GM19099 (cell line): ENCODE results near the gene NR2E1.

Source experiments
- POLR2A ChIP-seq: IDR thresholded peaks from 3 replicates; pipeline ENCODE4 v1.6.1; 2011; ENCODE audit warnings: low read depth; ENCODE audit not compliant: insufficient read length; ENCODE audit errors: extremely low read depth

The NR2E1 gene

DNA sequence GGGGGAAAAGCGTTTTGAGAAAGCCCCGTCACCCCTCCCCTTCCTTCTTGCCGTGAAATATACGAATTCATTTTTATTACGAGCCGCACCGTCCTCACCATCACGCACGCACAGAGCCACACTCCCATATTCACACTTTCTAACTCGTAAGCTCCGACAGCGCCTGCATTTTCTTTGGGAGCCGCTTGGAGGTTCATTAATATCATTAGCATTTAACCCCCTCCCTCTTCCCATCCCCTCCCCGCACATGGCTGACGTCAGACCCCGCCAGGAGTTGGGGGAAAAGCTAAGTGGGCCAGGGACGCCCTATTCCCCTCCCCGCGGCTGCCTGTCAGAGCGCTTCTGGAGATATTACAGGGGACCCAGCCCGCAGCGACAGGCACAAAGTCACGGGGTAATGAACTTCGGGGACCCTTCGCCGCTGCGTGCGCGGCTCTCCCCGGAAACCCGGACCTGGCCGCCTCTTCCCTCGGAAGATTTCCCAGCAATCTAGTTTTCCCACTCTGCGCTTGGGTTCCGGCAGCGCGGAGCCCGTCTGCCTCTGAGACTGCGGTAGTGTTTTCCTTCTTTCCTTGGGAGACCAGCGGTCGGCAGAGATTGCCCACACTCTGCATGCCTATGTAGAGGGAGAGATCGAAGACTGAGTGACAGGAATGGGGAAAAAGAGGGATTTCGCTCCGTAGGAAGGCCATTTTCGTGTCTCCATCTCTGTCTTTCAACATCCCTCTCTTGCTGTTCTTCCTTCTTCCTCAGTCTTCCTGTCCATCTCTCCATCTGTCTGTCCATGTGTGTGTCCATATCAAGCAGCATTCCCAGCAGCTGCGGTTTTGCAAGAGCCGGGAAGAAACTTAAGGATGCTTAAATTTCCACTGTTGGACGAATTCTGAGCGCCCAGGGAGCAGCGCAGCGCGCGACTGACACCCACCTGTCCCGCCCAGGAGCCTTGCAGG is at the start of gene NR2E1:
Gene NR2E1 (plus strand): TSS at position 309 of the 950 bp plus-strand sequence. CDS start 744 bp downstream, outside the sequence.
- TF ChIP-seq POLR2A = no peak

DNA sequence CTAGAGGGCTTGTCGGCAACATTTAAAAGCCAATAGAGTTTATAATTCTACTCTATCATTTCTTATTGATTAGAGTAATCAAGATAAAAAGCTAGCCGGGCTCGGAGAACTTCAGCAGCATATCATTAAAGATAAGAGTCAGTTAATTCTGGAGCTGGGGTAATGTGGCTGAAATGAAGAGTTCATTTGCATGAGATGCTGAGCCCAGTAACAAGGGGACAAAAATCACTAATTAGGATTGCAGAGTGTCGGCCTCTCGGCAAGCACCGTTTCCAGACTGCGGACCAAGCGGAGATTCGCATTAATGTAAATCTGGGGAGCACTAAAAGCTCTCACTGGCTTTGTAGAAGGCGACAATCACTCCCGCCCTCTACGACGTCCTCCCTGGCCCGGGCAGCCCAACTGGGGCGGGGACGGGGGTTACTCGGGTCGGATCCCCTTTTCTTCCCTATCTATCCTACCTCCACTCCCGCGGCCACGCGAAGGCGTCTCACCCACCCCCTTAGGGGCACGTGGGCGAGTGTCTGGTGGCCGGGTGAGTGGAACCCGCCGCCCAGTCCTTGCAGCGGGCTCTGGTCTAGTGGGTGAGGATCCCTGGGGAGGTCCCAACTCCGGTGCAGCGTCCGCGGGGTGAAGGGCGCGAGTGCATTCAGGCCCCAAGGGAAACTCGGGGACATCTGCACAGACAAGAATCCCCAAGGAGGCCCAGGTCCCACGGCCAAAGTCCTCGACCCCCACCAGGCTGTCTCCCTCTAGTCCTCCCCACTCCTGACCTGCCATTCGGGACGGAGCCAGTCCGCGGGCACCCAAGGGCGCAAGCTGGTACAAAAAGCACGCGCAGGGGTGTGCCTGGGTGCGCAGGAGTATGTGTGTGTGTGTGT is 49.0 kb upstream of the NR2E1 start:
- TF ChIP-seq POLR2A = no peak

DNA sequence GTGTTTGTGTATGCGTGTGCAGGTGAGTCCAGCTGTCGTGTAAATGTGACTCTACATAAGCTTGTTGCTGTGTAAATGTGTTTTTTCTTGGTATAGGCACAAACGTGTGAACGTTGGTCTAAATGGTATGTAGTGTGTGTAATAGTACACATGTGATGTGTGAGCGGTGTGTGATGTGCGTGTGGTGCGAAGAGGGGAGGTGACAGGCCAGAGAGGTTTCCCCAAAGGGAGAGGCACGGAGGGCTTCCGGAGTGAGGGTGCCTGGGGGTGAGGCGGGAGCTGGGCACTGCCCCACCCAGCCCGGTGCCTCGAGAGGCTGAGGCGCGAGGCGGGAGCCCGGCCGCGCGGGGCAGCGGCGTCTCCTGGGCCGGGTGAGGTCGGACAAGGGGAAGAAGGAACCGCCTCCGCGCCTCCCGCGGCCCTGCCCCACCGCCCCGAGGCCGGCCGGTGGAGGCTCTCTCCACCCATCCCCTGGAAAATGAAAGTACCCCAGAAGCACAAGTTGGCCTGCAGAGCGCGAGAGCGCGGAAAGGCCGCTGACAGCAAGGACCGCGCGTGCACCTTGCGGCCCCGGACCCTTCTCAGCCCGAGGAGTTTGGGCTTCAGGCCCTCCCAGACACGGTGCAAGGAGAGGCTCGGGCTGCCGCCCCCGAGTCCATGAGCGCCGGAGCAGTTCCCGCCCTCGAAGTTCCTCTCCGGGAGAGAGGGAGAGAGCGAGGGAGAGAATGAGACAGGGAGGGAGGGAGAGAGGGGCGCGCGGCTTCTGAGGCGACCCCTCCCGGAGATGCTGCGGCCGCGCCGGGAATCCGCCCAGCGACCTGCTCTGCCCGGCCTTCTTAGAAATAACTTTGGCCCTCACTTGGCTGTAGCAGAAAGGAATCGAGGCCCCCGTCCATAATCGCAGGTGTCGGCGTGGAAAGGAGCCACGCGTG is 48.1 kb upstream of the NR2E1 start:
- TF ChIP-seq POLR2A = no peak

- no peak for TF ChIP-seq POLR2A
Measured at GRCh38 chr6:108118359-108118724, 47.5 kb upstream of the NR2E1 start.

DNA sequence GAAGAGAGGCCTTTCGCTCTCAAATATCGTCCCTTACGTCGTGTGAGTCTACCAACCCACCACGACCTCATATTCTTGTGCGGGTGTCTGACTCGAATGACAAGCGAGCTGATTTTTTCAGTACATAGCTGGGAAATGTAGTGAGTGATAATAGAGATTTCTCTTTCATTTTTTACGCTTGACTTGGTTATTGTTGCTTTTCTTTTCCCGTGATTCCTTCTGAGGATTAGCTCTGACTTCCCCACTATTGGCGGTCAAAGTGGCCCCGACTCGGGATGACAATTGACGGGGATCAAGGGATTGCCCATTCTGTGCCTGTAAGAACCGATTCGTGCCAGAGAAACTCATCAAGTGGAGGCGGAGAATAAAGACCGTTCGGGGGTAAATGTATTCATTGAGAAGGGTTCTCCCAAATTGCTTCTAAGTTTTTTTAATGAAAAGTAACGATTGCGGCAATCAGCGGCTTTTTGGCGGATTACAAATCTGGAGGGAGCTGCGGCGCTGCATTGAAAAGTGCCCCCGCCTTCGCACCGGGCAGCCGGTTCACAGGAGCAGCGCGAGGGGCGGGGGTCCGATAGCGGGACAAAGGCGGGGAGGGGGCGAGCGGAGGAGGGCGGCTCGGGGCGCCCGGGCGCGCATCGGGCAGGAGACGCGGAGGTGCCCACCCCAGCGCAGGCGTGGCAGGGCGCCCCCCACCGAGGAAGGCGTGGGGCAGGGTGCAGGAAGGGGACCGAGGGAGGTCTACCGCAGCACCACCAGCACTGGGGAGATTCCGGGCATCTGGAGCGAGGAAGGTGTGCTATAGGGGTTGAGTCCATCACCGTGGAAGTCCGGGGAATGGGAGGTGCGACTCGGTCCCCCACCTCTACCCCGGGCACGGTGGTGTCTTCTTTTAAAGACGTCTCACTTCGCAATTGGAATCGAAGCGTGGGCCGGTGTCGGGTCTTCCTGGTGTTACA is 46.7 kb upstream of the NR2E1 start:
- no peak for TF ChIP-seq POLR2A

DNA sequence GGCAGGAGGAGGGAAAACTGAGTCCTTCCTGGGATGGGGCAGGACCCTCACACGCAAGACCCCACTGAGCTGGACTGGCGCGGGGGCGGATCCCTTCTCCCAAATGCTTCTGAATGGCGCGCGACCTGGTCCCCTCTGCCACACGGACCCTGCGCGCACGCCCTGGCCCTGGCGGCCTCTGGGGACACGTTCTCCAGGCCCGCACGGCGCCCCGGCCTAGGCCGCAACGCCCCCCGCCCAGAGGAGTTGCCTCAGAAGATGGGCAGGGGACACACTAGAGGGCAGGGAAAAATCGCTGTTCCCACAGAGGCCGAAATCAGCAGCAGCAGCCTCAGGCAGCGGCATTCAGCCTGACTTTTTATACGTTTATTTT is 46.1 kb upstream of the NR2E1 start:
- TF ChIP-seq POLR2A = no peak

DNA sequence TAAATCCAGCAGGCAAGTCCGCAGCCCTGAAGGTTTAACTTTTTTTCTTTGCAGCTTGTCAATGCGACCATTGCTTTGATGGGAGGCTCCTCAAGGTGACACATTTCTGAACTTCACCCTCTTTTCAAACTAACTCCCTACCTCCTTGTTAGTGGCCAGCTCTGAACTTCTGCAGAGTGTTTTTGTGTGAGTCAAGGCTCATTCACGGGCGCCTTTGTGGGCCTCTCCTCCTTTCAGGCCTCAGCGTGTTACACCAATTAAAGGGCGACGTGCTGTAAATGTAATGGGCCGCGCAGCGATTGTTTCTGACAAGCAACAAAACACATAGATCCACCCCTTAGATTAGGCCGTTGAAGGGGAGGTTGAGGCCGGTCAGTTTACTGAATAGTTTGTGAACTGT is 45.5 kb upstream of the NR2E1 start:
- TF ChIP-seq POLR2A = no peak

GRCh38 chr6:108121612-108122011 is 44.2 kb upstream of the NR2E1 start:
- no peak for TF ChIP-seq POLR2A

- no peak for TF ChIP-seq POLR2A
Measured at GRCh38 chr6:108123481-108123929, 42.3 kb upstream of the NR2E1 start.

GRCh38 chr6:108123946-108124345 is 41.9 kb upstream of the NR2E1 start:
- no peak for TF ChIP-seq POLR2A

DNA sequence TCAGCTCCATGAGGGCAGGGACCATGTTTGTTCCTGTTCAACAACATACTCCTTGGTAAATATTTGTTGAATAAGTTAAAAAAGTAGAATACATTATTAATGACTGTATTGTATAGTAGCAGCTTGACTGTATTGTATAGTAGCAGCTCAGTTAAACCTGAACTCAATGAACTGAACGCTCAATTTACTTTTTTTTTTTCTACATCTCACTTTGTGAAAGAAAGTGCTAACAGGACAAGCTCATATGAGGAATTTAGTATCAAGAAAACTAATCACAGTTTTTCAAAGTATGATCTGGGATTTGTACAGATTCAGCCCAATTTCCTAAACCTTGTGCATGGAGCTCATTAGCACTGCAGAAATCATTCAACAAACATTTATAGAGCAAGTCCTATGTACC is 38.8 kb upstream of the NR2E1 start:
- no peak for TF ChIP-seq POLR2A

GRCh38 chr6:108127826-108128225 is 38.0 kb upstream of the NR2E1 start:
- TF ChIP-seq POLR2A = no peak

DNA sequence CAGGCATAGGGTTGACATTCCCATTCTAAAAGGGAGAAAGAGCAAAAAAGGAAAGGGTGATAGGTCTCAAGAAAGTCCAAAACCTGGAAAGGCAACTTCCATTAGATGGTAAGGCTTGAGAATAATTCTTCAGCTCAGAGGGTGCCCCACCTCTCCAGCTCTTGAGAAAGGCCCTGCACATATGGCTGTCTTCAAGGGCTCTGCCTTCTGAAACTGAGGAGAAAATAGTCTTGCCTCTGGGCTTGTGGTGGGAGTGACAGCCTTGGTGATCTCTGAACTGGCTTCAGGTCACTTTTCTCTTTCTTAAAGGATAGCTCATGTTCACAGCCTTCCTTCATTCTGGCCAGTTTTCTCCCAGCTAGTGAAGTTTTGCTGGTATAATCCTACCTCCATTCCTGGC is 35.6 kb upstream of the NR2E1 start:
- no peak for TF ChIP-seq POLR2A
